Stimulated activated CD8-positive, alpha-beta memory T cell treated with anti-CD3 and anti-CD28 coated beads, Interleukin-15, amount 100 ng/mL, for 4 hours (primary cell): ENCODE measurements around the gene IFNG.

Experiments
- DNase-seq, 2 donors: peaks; one replicate each; pipeline ENCODE4 v3.0.0-alpha.2; 2020; ENCODE audit warnings: low read depth in 2 of 2

The IFNG gene

DNA sequence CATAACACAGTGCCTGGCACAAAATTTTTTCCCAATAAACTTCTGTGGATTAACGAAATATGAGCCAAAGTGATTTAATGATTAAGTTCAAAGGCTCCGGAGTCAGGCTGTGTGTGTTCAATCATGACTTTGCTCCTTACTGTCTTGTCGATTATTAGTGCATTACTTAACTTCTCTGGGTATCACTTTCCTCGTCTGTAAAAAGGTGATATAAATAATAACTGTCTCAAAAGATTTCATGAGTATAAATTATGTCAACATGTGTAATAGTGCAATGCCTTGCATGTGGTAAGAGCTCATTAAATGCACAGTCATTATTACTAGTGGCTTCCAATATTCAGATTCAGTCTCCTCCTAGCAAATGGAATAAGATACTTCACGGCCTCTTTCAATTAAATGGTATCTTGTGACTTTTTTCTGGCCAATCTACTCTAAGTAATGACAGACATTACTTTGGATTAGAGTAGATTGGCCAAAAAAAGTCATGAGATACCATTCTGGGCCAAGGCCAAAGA lies 6.8 kb upstream of the IFNG start:
- DNase-seq = no peak

DNA sequence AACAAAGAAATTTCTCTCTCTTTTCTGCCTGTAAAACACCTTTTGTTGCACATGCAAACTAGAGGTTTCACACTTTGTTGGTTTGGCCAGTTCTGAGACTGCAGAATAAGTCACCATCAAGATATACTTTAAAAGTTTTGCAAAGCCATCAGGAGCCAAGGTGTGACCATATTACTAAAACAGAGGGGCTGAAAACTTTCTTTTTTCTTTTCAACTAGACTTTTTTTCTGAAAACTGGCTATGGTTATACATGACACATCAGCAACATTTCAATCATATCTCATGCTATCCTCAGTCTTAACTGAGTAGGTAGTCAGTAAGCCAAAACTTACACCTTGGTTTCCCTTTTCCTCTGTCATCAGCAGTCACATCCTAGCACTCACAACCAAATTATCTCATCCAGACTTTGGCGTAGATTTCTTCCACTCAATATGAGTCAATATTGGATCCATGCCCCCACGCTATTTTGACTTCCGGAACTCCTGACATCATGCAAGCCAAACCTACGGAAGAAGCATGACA lies 4.1 kb upstream of the IFNG start:
- no peak for DNase-seq

DNA sequence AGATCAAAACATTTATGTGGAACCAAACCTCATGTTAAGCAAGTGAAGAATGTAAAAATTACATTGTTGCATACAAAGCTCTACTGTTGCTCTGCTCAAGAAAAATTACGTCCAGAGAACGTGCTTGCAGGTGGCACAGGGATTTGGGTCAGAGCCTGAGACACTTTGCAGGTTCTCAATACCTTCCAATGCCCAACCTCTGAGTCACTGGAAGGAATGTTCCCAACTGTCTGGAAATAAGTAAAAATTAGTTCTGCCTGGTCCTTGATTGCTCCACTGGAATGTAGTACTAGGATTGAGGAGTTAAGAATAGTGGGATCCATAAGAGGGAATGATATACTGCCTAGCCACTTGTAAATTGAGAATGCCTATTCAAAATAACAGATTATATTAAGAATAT lies 2.8 kb upstream of the IFNG start:
- DNase-seq = no peak

DNA sequence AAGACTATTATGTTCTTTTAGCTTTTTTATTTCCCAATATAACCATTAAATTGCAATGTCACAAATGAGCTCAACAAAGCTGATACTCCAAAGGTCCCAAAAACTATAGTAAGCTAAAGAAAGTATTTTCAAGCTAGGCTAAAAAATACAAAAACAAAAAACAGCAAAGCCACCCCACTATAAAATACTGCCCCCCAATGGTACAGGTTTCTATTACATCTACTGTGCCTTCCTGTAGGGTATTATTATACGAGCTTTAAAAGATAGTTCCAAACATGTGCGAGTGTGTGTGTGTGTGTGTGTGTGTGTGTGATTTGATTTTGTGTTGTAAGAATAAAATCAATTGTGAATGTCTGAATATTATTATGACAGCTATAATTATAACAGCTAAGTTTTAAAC lies 1.1 kb downstream of the IFNG start:
- DNase-seq = no peak

DNA sequence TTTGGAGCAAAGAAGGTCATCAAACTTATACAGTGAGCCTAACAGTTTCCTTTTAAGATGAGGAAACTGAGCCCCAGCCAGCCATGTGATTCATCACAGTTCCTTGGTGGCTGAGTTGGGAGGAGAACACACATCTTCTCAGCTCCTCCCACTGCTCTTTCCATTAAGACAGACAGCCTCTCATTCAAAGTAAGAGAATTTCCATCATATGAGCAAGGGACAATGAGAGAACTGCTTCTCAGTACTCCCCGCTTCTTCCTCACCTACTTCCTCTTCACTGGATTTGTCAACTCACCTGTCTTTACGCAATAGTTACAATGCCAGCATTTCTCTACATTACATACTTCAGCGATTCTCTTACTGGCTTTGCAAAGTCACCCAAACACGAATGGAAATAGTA lies 2.2 kb downstream of the IFNG start:
- no peak for DNase-seq

DNA sequence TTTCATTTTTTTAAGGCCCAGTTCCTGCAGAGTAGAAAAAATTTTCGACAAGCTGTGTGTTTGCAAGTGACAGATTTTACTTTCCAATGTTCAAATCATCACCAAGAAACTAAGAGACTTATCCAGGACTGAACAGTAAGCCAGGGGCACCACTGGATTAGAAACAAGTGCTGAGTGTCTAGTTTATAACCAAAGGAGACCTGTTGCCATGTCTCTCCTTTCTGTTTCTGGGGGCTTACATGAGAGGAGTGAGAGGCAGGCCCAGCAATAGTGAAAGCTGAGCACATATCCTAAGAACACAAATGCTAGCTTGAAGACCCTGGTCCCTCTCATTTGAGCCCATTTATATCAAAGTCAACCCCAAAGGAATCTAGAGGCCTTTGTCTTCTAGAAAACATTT lies 2.9 kb downstream of the IFNG start:
- DNase-seq = no peak

DNA sequence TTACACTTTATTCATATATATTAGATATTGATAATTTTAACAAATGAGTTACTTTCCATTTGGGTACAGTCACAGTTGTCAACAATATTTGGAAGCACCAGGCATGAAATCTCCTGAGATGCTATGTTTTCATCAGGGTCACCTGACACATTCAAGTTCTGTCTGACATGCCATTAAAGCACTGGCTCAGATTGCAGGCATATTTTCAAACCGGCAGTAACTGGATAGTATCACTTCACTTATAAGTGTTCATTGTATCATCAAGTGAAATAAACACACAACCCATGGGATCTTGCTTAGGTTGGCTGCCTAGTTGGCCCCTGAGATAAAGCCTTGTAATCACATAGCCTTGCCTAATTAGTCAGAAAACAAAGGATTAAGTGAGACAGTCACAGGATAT lies 4.8 kb downstream of the IFNG start:
- no peak for DNase-seq

DNA sequence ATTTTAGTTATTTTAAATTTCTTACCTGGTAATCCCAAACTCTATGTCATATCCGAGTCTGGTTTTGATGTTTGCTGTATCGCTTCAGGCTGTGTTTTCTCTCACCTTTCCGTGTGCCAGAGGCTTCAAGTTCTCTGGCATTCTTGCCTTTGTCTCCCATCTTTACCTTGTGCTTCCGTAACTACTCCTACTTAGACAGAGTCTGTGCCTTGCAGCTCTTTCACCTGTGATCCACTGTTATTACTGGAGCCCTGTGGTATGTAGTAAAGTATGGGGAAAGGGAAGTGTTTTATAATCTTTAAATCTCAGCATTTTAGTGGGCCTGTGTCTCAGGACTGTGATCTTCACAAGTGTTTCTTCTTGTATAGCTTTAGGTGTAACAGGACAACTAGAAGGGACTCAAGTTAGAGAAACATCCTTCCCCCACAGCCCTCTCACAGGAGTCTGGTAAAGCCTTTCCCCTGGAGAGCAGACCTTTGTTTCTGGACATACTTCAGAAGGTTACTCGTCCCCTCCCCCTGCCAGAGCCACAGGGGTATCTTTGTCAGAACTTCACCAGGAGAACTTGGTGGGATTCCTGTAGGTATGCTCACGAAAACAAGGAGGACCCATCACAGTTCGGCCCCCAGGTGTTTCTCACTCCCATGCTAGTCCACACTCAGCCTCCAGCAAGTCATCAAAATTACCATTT lies 11.1 kb downstream of the IFNG start:
- no peak for DNase-seq

DNA sequence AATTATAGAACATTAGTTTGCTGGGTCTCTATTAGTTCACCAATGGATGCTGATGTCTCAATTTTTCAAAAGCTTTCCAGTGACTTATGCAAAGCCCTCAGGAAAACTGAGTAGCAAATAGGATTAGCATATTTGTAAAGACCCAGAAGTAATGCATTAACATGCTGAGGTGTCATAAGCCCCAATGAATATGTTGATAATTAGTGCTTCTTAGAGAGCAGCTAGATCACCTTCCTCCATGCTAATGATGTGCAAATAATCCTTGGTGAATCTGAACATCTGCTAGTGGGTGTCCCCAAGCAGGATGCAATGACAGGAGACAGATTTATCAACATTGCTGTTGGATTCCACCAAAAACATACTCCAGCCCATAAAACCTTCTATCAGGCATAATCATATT lies 19.0 kb downstream of the IFNG start:
- DNase-seq = no peak

DNA sequence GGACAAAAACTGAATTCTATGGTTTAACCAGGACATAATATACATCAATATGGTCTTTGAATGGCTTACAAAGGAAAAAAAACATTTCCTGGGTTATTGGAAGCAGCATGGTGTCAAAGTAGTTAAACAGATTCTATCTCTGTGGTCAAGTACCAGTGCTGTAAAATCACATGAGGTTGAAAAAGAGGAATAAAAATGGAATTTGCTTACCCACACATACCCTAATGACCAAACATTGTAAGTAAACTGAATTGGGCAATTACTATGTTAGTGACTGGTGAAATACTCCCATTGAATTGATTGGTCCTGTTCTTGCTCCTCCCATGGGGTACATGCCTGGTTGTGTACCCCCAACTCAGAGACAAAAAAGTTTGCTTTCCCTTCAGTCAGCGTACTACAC lies 19.6 kb downstream of the IFNG start:
- DNase-seq = no peak

DNA sequence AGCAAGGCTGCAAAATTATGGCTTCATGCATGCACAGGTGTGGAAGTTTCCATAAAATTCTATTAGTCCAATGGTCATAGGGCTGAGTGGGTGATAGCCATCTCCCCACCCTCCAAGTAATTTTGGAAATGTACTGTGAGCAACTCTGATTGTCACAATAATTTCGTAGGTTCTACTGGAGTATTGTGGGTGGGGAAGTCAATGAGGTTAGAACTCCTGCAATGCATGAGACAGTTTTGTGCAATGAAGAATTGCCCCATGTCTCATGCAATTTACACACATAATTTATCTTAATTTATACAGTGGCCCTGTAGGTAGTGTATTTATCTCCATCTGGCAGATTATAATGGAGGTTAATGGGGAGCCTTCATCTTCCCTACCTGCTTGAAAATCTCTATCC lies 20.5 kb downstream of the IFNG start:
- no peak for DNase-seq

DNA sequence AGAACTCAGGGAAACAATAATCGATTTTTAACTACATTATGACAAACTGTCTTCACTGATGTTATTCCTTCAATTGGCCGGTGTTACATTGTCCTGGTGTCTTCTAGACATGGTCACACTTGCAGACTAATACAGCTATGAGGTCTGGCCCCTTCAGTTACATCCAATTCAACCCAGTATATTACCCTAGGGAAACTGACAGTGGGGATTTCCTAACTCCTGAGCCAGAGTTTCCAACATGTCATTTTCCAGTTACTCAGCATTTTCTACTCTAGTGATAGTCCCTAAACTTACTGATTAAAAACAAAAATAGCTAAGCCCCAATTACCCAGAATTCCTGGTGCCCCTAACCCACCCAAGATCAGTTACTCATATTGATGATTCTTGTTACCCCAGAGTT lies 21.1 kb downstream of the IFNG start:
- no peak for DNase-seq

DNA sequence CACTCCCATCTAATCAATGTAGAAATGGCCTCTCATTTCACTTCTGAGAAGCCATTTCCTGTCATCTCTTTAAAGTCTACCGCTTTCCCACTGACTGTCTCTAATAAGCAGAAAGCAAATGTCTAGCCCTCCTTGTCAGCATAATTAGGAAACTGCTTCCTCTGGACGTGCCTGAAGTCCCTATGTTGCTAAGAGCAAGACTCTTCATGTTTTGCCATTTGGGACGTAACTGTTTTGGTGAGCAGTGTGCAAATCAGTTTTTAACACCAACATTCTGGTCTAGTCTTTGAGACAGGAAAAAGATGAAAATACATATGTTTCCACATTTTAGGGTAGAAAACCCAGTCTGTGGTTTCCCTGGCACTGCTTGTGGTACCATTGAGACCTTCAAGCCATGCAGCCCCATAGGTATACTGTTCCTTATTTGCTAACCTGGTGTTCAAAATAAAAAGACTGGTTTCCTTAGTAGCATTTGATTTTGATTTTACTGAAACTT lies 22.2 kb downstream of the IFNG start:
- no peak for DNase-seq

DNA sequence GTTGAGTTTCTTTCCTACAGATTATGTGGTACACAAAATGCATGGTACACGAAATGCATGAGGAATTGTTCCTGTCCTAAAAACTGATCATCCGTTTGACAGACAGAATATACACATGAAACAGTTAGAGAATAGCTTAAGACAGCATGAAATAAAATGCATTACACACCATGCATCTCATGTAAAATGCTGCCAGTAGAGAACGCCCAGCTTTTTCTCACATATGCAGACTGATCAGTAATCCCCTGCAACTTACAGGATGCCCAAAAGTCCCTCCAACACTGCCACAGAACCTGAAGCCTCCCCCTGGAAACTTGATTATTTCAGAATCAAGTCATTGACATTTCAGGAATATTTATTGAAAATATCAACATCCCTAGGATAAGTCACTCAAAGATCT lies 24.0 kb downstream of the IFNG start:
- no peak for DNase-seq

DNA sequence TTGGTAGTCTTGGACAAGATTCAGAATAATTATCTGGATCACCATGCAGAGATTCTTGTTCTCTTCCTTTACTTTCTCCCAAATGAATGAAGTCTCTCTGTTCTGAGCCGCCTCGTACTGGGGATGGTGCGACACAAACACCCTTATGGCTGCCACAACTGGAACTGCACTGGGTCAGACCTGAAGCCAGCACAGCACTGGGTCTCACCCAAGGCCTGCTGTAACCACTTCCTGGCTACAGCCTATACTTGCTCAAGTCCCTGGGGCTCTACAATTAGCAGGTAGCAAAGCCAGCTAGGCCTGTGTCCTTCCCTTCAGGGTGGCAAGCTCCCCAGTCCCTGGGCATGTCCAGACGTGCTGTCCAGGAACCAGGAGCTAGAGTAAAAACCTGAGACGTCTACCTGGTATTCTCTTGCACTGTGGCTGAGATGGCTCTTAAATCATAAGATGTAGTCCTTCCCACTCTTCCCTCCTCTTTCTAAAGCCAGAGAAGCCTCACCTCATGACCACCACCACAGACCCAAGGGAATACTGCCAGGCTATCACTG lies 27.6 kb downstream of the IFNG start:
- no peak for DNase-seq

DNA sequence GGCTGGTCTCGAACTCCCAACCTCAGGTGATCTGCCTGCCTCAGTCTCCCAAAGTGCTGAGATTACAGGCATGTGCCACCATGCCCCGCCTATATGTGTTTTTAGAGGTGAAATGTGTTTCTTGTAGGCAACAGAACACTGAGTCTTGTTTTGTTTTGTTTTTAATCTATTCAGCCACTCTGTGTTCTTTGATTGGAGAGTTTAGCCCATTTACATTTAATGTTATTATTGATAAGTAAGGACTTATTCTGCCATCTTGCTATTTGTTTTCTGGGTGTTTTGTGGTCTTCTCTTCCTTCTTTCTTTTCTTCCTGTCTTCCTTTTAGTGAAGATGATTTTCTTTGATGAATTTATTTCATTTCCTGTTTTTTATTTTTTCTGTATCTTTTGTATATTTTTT lies 29.6 kb downstream of the IFNG start:
- DNase-seq = no peak

DNA sequence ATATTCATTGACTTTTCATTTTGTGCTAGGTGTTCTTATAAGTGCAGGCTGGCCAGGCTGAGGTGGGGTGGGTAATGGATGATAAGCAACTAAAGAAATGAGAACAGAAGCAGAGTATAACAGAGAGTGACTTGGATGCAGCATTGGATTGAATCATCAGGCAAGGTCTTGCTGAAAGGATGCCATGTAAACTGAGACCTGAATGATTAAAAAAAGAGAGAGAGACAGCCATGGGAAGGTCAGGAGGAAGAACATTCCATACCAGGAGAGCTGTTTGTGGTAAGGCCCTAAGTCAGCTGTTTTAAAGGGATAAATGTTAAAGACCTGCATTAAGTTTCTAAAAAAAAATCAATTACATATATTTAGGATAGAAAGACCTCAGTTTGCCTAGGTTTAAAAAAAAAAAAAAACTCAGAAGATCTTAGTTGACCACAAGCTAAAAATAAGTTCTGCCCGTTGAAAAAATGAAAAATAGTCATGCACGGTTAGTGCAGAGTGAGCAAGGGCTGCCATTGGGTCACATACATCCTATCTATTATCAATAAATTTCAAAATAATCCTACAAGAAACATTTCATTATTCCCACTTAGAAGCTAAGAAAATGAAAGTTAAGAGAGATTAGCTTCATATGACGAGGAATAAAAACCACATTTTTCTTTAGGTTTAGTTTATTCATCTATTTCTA lies 37.2 kb downstream of the IFNG start:
- DNase-seq = no peak

DNA sequence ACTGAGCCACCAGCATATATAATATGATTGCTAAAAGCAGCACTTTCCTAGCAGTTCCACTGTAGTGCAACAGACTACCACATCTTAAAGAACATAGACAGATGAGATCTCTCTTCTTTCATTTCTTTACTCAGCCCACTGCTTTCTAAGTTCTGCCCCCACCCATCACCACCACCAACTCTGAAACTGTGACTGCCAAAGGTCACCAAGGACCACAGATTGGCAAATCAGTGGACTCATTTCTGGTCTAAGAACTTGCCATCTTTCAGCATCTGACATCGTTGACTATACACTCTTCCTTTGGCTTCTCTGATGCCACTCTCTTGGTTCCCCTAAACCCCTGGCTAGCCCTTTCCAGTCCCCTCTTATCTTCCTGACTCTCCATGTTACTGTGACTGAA lies 38.4 kb downstream of the IFNG start:
- no peak for DNase-seq

DNA sequence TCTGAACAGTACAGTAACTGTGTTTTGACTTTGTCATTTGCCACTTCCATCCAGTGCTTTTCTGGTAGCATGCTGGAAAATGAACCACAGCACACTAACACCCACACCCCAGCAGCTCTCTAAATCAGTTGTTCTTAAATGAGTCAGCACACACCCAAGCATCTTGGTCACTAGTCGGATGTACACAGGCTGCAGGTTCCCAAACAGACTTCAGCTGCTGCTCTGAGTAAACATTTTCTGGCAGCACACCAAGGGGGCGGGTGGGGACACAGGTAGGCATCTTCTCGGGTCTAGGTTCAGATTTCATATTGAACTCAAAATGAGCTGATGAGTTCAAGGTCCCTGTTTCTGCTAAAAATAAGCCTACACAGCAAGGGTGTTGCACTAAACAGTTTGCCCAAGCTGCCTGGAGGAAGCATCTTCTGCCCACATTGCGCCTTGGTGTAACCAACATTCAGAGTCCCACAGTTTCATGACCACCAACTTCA lies 39.8 kb downstream of the IFNG start:
- peak; percentile 25 to 29 for DNase-seq

DNA sequence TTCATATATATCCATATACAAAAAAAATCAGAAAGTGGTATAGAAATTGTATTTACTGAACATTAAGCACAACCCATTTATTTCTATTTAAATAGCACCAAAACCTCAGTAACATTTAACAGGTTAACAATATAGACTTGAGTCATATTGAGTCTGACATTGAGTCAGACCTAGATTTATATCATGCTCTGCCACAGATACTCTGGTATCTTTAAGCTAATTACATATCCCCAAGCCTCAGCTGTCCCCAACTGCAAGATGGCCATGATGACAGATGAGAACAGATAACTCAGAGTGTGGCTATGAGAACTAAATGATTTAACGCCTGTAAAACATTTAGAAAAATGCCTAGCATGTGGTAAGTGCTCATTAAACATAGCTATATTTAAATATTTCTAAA lies 40.3 kb downstream of the IFNG start:
- no peak for DNase-seq

DNA sequence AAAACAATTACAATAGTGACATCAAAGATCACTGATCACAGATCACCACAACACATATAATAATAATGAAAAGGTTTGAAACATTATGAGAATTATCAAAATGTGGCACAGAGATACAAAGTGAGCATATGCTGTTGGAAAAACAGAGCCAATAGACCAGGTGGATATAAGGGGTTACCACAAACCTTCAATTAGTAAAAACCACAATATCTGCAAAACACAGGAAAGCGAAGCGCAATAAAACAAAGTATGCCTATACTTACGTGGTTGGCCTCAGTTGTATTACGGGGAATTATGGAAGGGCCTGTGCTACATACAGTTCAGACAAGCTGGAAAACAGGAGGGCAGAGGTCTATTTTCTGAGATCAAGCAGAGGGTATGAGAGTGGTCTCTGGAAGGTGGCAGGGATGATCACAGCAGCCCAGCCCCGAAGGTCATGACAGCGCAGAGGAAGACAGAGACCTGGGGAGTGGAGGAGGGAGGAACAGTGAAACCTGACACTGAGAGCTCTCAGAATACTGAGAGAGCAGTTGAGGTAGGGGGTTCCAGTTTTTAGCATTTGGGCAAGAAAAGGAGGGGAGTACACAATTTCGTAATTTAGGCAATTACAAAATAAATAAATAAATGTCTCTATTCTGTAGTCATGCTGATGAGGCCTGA lies 41.3 kb downstream of the IFNG start:
- no peak for DNase-seq

DNA sequence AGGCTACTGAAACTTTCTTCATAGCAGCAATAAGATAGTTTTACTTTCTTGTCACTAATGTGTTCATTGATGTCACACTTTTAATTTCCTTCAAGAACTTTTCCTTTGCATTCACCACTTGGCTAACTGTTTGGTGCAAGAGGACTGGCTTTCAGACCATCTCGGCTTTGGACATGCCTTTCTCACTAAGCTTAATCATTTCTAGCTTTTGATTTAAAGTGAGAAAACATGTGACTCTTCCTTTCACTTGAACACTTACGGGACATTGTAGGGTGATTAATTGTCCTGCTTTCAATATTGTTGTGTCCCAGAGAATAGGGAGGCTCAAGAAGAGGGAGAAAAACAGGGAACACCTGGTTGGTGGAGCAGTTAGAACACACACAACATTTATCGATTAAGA lies 41.9 kb downstream of the IFNG start:
- DNase-seq = no peak
